D341Med (cell line): ENCODE measurements around the gene CHD1L.
"Not testable (repeated sequence)": the region's sequence is repeated elsewhere in the genome, so short reads cannot be mapped to it uniquely, and the experiment has no call there.

Experiments used
- DNase-seq: peaks from one replicate; pipeline ENCODE4 v3.0.0; 2012; ENCODE audit warnings: low spot score

The CHD1L gene

DNA sequence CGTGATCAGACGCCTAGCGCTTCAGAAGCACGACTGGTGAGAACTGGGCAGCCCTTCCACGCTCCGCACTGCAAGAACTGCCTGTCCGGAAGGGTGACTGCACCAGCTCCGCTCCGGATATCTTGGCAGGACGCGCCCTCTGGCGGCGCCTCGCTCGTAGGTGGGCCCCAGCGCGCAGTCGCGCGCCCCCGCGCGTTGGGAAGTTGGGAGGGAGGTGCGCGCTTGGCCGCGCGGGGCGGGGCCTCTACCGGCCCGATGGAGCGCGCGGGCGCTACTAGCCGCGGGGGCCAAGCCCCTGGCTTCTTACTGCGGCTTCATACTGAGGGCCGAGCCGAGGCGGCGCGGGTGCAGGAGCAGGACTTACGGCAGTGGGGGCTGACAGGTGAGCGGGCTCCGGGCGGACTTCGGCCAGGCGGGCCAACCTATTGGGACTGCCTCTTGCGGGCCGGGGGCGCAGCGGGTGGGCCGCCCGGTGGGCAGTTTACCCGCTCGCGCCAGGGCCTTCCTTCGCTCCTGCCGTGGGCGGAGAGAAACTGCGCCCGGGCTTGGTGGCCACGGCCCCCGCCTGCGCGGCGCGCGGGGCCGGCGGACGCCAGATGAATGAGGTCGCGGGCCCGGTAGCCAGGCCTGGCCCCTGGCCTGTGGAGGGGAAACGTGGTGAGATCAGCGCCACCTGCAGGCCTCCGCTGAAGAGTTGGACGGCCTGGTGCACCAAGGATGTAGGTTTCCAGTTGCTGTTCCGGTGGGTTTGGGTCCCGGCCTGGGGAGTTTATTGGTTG lies at the start of gene CHD1L:
TSS of gene CHD1L (plus strand) at position 236 of the 779 bp plus-strand sequence. CDS start at position 256, 20 bp downstream.
- DNase-seq: peak; percentile 98

DNA sequence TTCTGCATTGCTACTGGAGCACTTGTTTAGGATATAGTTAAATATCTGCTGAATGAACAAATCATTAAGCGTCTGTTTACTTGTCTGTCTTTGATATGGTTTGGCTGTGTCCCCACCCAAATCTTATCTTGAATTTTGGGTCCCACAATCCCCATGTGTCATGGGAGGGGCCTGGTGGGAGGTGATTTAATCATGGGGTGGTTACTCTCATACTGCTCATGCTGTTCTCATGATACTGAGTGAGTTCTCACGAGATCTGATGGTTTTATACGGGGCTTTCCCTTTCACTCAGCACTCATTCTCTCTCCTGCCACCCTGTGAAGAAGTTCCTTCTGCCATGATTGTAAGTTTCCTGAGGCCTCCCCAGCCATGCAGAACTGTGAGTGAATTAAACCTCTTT lies 45.2 kb upstream of the CHD1L start:
- not testable (repeated sequence) for DNase-seq

DNA sequence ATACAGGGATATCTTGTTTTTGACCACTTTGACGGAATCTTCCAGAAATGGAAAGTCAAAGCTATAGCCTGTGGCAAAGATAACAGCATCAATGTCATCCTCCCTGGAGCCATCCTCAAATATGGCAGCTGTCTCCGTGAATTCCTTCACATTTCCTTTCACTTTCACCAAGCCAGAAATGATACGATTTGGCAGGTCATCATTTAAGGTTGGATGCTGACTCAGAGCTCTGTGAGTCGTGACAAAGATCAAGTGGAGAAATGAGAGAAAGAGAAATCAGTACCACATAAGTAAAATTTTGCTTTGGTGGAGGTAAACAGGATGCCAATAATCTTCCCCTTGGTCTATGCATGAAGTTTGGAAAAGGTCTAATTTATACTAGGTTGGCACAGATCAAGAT lies 41.2 kb upstream of the CHD1L start:
- DNase-seq: no peak

DNA sequence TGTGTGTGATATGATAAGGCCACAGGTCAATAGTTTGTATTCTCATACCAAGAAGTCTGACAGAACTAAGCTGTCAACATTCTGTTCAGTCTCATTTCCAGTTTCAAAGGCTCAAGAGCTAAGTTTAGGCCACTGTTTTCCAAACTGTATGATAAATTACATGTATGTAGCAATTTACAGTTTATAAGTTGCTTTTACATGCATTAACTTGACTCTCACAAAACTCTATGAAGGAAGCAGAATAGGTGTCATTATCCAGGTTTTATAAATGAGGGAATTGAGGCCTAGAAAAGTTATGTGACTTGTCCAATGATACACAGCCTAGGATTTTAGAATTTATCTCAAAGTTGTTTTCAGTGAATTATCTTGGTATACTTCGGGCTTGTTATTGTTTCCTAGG lies 40.7 kb upstream of the CHD1L start:
- DNase-seq: no peak

DNA sequence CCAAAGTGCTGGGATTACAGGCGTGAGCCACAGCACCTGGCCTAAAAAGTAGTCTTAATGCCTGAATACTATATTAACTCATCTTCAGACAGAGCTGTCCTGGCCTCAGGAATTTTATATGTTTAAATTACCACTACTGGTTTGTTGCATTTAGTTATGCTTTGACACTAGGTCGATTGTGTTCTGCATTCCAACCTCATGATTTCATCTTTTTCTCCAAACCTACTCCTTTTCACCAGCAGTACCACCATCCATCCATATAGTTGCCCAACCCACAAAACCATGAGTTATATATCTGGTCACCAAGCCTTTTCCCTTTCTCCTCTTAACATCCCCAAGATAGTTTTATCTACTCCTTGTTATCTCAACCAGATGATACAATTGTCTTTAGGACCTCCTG lies 39.9 kb upstream of the CHD1L start:
- no peak for DNase-seq

DNA sequence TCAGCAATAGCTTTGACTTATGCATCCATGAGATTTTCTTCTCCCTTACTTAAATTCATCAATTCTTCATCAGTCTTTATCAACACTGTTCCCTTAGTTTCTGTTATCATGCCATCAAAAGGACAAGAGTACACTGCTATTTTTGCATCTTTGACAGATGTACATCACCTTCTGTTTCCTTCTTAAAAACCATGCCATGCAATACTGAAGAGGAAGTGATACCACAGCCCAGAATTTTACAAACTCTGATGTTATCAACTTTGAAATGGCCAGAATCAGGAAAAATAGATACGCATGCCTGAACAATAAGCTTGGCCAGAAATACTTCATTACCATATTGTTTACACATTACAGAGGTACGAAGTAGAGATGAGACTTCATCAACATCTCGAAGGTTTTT lies 38.4 kb upstream of the CHD1L start:
- no peak for DNase-seq

DNA sequence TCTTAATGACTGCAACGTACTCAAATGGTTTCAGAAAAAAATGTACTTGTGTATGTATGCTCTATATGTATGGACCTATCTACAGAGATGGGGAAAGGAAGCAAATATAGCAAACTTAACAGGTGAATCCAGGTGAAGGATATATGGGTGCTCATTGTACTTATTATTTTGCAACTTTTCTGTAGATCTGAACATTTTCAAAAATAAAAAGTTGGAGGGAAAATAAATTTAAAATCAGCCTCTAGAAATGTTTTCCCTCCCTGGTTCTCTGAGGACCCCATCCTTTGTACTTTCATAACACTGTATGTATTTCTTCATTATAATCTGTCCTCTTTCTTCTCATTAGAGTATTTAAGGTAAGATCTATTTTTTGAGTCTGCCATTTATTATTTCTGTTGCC lies 35.3 kb upstream of the CHD1L start:
- DNase-seq: no peak

DNA sequence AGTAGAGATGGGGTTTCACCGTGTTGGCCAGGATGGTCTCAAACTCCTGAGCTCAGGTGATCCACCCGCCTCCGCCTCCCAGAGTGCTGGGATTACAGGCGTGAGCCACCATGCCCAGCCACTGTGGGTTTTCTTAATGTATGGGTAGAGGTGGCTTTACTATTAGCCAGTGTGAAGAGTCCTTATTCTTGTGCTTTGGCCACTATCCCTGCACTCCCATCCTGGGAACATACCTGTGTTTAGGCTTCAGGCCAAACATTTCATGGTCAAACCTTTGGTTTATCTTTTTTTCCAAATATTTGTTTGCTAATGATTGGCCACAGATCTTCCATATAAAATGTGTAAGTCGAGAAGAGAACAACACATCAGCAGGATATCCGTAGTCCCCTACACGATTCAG lies 33.9 kb upstream of the CHD1L start:
- DNase-seq: no peak

DNA sequence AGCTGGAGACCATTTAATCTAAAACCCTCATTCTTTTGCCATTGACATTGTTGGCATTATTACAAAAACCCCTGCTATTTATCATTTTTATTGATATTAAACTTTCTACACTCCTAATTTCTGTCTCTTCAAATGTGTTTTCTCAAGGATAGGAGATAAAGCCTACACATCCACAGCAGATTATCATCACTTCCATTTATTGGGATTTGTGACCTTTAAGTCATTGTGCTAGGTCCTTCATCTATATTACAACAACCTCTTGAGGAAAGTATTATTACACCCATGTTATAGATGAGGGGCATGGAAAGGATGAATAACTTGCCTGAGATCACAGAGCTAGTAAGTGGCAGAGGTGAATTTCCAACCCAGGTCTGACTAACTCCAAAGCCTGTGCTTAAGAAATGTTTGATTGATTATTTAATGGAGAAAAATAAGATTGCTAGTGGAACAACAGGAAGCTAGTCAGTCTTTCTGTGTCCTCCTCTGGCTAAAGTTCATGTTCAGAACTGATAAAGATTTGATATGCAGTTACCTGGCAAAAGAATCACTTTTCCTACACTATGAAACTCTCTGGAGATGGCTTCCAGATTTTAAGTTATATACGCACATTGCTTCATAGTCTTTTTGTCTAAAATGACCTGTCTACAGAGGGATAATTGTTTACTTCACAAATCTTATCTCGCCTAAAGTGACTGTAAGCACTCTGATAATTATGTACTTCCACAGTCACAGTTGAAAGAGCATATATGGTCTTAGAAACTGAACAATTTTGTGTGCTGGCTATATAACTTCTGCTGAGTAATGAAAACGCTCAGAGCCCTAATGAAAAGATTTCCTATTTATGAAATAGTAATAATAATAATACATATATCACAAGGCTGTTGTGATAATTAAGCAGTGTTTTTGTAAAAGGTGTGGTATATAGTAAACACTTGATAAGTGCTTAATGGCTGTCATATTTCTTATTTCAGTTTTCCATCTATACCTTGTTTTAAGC lies 32.4 kb upstream of the CHD1L start:
- DNase-seq: no peak

DNA sequence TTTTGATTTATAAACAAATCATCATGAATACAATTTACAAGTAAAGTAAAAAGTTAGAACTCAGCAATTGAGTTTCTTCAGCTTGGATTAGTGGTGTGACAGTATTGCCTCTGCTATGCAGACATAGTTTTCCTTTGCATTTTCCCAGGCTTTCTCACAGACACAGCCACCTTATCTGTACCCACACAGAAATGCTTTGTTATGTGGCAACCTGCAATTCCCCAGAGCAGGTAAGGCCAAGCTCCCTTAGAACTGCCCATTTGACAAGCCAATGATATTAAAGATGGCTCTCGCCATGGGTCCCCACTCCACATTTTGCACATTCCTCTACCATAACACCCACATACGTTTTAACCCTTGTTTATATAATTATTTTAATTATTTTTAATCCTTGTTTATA lies 31.5 kb upstream of the CHD1L start:
- no peak for DNase-seq

DNA sequence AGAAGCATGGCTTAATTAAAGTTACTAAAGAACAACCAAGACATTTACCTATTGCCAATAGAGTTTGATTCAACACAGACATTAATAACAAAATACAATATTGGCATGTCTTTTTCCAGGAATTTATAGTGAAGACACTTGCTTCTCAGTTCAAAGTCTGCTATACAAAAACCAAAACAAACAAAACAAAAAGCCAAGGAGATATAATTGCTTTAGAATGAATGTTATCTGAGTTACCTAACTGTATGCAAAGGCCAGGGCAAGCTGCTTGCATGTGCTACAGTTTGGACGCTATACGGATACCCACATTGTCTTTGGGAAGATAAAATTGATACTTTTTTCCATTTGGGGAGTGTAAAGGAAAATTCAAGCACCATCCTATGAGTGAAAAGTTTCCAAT lies 30.9 kb upstream of the CHD1L start:
- no peak for DNase-seq

DNA sequence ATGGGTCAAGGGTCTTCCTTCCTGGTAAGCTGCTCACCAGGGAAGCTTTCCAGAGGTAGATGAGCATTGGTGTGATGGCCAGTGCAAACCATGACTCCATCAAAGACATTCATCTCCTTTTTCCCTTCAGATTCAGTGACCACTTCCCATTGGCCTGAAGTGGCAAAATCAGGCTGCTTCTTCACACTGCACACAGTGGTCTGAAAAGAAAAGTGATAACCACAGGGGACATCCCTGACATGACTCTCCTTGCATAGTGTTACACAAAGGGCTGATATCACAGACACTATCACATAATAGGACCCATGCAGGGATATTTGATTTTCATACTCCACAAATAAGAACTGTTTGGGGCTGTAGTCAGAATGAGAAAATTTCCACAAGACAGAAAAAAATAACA lies 29.2 kb upstream of the CHD1L start:
- no peak for DNase-seq

DNA sequence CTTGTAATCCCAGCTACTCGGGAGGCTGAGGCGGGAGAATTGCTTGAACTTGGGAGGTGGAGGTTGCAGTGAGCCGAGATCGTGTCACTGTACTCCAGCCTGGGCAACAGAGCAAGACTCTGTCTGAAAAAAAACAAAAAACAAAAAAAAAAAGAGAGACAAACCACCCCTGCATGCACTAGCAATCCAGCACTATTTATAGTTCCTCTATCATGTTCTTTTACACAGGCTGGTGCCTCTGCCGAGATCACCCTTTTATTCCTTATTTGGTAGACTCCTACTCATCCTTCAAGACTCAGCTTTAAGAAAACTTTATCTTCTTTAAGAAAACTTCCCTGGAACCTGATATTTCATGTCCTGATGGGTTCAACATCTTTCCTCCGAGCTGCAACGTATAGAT lies 28.2 kb upstream of the CHD1L start:
- no peak for DNase-seq

DNA sequence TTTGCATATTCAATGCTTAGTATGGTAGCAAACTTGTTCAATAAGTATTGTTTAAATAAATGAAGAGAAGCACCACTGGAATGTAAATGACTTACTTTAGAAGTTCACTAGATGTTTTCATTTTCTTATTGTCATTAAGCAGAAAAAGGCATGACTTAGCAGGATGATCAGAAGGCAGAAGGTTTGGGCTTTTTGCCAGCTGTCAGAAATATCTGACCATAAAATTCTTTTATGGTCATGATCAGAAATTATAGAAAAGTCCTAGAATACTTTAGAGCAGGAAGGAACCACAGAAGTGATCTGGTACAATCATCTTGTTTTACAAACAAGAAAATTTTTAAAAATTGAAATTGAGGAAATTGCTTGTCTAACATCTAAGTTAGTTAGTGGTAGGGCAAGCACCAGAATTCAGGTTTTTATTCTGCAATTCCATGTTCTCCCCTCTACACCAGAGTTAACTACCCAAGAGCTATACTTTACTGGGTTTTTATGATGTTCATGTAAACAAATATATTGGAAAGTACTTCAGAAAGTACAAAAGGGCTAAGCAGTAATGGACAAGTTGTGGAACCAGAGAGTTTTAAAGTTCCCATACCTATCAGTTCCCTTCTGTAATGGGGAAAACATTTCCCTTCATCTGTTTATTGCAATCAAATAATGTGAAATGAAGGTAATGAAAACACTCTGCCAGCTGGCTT lies 27.5 kb upstream of the CHD1L start:
- DNase-seq: no peak

DNA sequence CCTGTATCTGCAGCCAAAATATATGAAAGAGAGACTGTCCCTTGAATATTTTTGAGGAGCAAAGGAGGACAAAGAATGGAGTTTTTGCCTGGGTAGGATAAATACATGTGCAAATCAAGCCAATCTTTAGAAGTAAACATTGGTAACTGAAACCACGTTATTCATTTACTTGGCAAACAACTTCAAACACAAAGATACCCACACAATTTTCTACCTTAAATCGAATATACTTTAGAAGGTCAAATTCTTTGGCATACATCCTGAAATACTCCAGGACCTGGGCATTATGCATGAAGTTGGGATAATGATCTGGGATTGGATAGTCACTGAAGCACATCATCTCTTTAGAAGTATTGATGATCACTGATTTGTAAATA lies 27.0 kb upstream of the CHD1L start:
- DNase-seq: no peak

DNA sequence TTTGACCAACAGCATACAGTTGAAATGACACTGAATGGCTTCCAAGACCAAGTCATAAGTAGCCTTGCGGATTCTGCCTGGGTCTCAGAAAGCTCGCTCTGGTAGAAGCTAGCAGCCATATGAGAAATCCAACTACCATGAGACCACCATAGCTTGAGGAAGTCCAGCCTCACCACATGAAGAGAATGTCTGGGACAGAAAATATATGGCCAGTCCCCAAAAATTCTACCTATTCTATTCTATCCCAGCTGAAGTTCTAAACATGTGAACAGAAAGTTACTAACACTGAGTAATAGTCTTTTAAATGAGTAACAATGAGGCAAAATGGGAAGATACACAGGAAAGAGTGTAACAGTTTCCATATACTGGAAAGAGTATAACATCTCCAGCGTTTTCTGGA lies 26.4 kb upstream of the CHD1L start:
- no peak for DNase-seq

DNA sequence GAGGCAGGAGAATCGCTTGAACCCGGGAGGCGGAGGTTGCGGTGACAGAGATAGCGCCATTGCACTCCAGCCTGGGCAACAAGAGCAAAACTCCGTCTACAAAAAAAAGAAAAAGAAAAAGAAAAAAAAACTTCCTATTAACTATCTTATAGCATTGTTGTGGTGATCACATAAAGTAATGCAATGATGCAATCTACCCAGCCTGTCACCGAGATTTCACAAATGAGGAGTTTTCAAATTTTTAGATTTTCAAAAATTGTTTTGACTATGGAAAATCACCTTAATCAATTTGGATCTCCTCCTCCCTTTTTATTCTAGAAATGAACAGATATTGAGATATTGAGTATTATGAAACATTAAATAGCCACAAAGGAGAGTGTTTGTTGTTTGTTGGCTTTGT lies 25.3 kb upstream of the CHD1L start:
- DNase-seq: no peak

DNA sequence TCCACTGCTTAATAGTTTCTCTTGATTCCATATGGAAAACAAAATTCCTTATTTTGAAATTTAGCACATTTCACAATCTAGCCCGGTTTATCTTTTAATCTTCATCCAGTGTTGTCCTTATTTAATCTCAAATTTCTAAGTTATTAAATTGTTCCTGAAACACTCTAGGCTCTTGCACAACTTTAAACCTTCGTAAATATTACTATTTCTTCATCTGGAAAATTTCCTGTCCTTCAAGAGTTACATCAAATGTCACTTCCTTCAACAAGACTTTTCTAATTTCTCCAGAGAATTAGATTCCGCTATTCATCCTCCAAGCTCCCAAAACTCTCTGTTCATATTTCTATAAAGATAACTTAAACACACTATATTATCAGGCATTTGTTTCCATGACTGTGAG lies 23.9 kb upstream of the CHD1L start:
- no peak for DNase-seq

DNA sequence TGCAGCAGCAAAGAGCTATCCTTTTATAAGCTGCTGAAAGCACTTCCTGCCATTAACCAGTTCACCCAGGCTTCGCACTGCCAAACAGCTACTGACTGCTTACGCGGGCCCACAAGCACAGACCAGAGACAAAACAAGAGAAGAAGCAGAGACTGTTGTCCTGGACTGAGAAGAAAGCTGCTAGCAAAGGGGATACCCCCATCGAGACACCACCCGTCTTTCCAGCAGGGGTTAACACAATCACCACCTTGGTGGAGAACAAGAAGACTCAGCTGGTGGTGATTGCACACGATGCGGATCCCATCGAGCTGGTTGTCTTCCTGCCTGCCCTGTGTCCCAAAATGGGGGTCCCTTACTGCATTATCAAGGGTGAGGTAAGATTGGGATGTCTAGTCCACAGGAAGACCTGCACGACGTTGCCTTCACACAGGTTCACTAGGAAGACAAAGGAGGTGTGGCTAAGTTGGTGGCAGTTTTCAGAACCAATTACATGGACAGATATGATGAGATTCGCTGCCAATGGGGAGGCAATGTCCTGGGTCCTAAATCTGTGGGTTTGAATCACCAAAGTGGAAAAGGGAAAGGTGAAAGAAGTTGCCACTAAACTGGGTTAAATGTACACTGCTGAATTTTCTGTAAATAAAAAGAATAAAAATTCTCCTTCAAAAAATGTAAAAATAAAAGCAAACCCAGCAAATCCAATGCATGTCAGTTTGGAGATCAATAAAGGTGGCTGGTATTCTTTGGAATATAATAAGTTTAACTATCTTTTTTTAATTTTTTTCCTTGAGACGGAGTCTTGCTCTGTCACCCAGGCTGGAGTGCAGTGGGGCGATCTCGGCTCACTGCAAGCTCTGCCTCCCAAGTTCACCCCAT lies 18.5 kb upstream of the CHD1L start:
- no peak for DNase-seq

DNA sequence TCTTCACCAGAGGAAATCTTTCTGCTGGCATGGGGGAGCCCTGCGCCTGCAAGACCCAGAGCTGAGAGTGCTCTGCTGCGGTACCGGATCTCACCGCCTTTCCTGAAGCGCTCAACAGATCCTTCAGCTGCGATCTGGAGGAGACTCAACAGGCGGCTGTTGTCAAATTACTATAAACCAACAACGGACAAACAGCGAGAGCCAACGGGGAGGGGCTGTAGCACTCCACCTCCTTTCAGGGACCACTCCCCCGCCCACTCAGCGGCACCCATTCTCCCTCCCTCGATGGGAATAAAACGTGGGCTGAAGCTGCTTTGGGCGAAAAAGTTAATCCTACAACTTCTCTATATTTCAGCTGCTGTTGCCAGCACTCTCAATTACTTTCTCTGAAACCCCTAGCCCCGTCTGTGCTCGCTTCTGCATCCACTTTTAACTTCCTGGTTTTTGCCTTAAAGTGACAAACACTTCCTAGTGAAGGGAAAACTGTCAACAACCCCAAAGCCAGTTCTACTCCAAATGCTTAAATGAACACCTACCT lies 17.2 kb upstream of the CHD1L start, which contains the start of gene FMO5:
TSS of gene FMO5 (minus strand) at position 147 of the 538 bp plus-strand sequence. CDS start 310 bp downstream, outside the sequence.
- DNase-seq: no peak

DNA sequence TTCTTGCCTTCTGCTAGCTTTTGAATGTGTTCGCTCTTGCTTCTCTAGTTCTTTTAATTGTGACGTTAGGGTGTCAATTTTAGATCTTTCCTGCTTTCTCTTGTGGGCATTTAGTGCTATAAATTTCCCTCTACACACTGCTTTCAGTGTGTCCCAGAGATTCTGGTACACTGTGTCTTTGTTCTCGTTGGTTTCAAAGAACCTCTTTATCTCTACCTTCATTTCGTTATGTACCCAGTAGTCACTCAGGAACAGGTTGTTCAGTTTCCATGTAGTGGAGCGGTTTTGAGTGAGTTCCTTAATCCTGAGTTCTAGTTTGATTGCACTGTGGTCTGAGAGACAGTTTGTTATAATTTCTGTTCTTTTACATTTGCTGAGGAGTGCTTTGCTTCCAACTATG lies 11.5 kb upstream of the CHD1L start:
- DNase-seq: not testable (repeated sequence)
